ELR (cell line): ENCODE measurements around the gene SYCE3.

Experiments
- DNase-seq: peaks from one replicate; pipeline ENCODE4 v3.0.0-alpha.2; 2015; ENCODE audit warnings: low read depth

SYCE3 gene

GRCh38 chr22:50531546-50531961, 31.2 kb downstream of the SYCE3 start:
- DNase-seq: no peak

- peak; percentile 73 for DNase-seq
Observed at GRCh38 chr22:50530877-50531545, 31.7 kb downstream of the SYCE3 start.

GRCh38 chr22:50530580-50530876, 32.2 kb downstream of the SYCE3 start:
- DNase-seq: no peak

- DNase-seq: peak; percentile 61
Observed at GRCh38 chr22:50529897-50530579, 32.7 kb downstream of the SYCE3 start, which contains the start of gene TYMP. TSS of gene TYMP (minus strand) at chr22:50530012. CDS start at chr22:50529709, 303 bp downstream.

- no peak for DNase-seq
Observed at GRCh38 chr22:50529416-50529896, 33.3 kb downstream of the SYCE3 start.

- no peak for DNase-seq
Observed at GRCh38 chr22:50528682-50529415, 33.9 kb downstream of the SYCE3 start.

- no peak for DNase-seq
Observed at GRCh38 chr22:50527921-50528681, 34.6 kb downstream of the SYCE3 start.

GRCh38 chr22:50526834-50527801, 35.6 kb downstream of the SYCE3 start:
- no peak for DNase-seq

- peak; percentile 77 for DNase-seq
Observed at GRCh38 chr22:50526108-50526833, 36.4 kb downstream of the SYCE3 start.

GRCh38 chr22:50525858-50526107, 36.9 kb downstream of the SYCE3 start:
- no peak for DNase-seq

- peak; percentile 97 for DNase-seq
Observed at GRCh38 chr22:50525104-50525857, 37.4 kb downstream of the SYCE3 start, which contains the start of gene SCO2. TSS of gene SCO2 (minus strand) at chr22:50525598. CDS start at chr22:50524411, 1,187 bp downstream.

- no peak for DNase-seq
Observed at GRCh38 chr22:50524676-50525103, 38.0 kb downstream of the SYCE3 start.

- no peak for DNase-seq
Observed at GRCh38 chr22:50523806-50524675, 38.7 kb downstream of the SYCE3 start.

- no peak for DNase-seq
Observed at GRCh38 chr22:50523458-50523805, 39.3 kb downstream of the SYCE3 start.

GRCh38 chr22:50522806-50523438, 39.8 kb downstream of the SYCE3 start:
- no peak for DNase-seq

GRCh38 chr22:50522208-50522805, 40.4 kb downstream of the SYCE3 start:
- no peak for DNase-seq

GRCh38 chr22:50521710-50522109, 41.0 kb downstream of the SYCE3 start:
- no peak for DNase-seq
